Smooth muscle cell (in vitro differentiated cells): ENCODE measurements around the gene PDPK1. TPM values are rescaled to one million over a fixed set of nuclear protein-coding genes. Genes with fewer than 3 reads are reported as not detected.
"Not testable (repeated sequence)": the region's sequence is repeated elsewhere in the genome, so short reads cannot be mapped to it uniquely, and the experiment has no call there.

Experiments
- DNase-seq: peaks from one replicate; lab custom pipeline; 2025; ENCODE audit not compliant: unreplicated experiment; lab: John Stamatoyannopoulos, UW
- H2AFZ ChIP-seq: fragments of 200-600 bp; sonication (generic); 2 replicates; pipeline ENCODE4 v1.6.0; 2016; ENCODE audit warnings: antibody characterized with exemption, low read depth, mild to moderate bottlenecking
- H3F3A ChIP-seq: fragments of 200-600 bp; sonication (generic); 2 replicates; pipeline ENCODE4 v1.6.0; 2017; ENCODE audit warnings: antibody characterized with exemption, low read depth
- H3K27ac ChIP-seq: fragments of 200-600 bp; sonication (generic); 2 replicates; pipeline ENCODE4 v1.5.1; 2016; ENCODE audit warnings: low read depth, mild to moderate bottlenecking
- H3K27me3 ChIP-seq: fragments of 200-600 bp; sonication (generic); 2 replicates; pipeline ENCODE4 v1.6.1; 2016; ENCODE audit warnings: low read depth, mild to moderate bottlenecking
- H3K36me3 ChIP-seq: fragments of 200-600 bp; sonication (generic); 2 replicates; pipeline ENCODE4 v1.5.1; 2016; ENCODE audit warnings: low read depth
- H3K4me1 ChIP-seq: fragments of 200-600 bp; sonication (generic); 2 replicates; pipeline ENCODE4 v1.5.1; 2016; ENCODE audit warnings: low read depth
- H3K4me2 ChIP-seq: fragments of 200-600 bp; sonication (generic); 2 replicates; pipeline ENCODE4 v1.6.0; 2016; ENCODE audit warnings: mild to moderate bottlenecking
- H3K4me3 ChIP-seq: fragments of 200-600 bp; sonication (generic); 2 replicates; pipeline ENCODE4 v1.5.1; 2016; ENCODE audit warnings: mild to moderate bottlenecking
- H3K79me2 ChIP-seq: fragments of 200-600 bp; sonication (generic); 2 replicates; pipeline ENCODE4 v1.6.0; 2016; ENCODE audit warnings: low read depth, mild to moderate bottlenecking
- H3K9ac ChIP-seq: fragments of 200-600 bp; sonication (generic); 2 replicates; pipeline ENCODE4 v1.6.0; 2016; ENCODE audit warnings: low read depth
- H3K9me3 ChIP-seq: fragments of 200-600 bp; sonication (generic); replicated peaks from 2 replicates; pipeline ENCODE4 v1.5.1; 2016; ENCODE audit warnings: low read depth
- H4K20me1 ChIP-seq: fragments of 200-600 bp; sonication (generic); 2 replicates; pipeline ENCODE4 v1.6.0; 2016; ENCODE audit warnings: low read depth
- WGBS: methylation state at CpG from one replicate; pipeline ENCODE4 v1.1.7; 2016; ENCODE audit warnings: low lambda C conversion rate; 5-methylcytosine and 5-hydroxymethylcytosine counted together
- polyA plus RNA-seq: library from polyadenylated mRNA; unstranded; fragments of >200 nt; fragmentation: Nextera tagmentation; extraction: Ambion mirVana; gene quantifications from 2 replicates; pipeline ENCODE4 v1.2.1, GENCODE V29; 2016
- total RNA-seq: library from RNA; depleted of rRNA; stranded (reverse); fragments of >200 nt; gene quantifications from 2 replicates; pipeline ENCODE4 v1.2.3, GENCODE V29; 2014

The PDPK1 gene
- total and polyA plus RNA-seq, 2 experiments from 2014 or later = 16.4 to 23.8 TPM

- not testable (repeated sequence) for H3K9ac ChIP-seq, H3K36me3 ChIP-seq
- WGBS = no CpG with 5 or more reads among the region's 6 CpGs
Measured at GRCh38 chr16:2572704-2573103, 34.9 kb downstream of the PDPK1 start.

GRCh38 chr16:2575839-2576238 is 38.0 kb downstream of the PDPK1 start:
- H3K79me2 ChIP-seq, H3K27ac ChIP-seq, H3K4me1 ChIP-seq, H3K27me3 ChIP-seq, H3K36me3 ChIP-seq, DNase-seq, H3K9ac ChIP-seq, H3F3A ChIP-seq, H4K20me1 ChIP-seq, H3K4me2 ChIP-seq, H2AFZ ChIP-seq, H3K9me3 ChIP-seq, H3K4me3 ChIP-seq: not testable (repeated sequence)
- 96% methylated on average over 16 of the region's 21 CpGs for WGBS

More at GRCh38 chr16:2572704-2573103, 34.9 kb downstream of the PDPK1 start:
- H3K27me3 ChIP-seq, H3K4me3 ChIP-seq, DNase-seq, H3K9me3 ChIP-seq, H3K4me1 ChIP-seq, H3K27ac ChIP-seq, H2AFZ ChIP-seq, H3K79me2 ChIP-seq, H3K4me2 ChIP-seq, H3F3A ChIP-seq, H4K20me1 ChIP-seq: not testable (repeated sequence)

GRCh38 chr16:2577044-2577443 is 39.2 kb downstream of the PDPK1 start:
- H3K79me2 ChIP-seq, H3K4me2 ChIP-seq, H3K4me3 ChIP-seq, DNase-seq, H4K20me1 ChIP-seq, H3K9me3 ChIP-seq, H3K4me1 ChIP-seq, H3F3A ChIP-seq, H3K9ac ChIP-seq, H3K36me3 ChIP-seq, H3K27ac ChIP-seq, H2AFZ ChIP-seq, H3K27me3 ChIP-seq: not testable (repeated sequence)
- WGBS = over 99% methylated on average over 20 of the region's 26 CpGs

GRCh38 chr16:2578905-2579304 is 41.1 kb downstream of the PDPK1 start:
- not testable (repeated sequence) for H3K36me3 ChIP-seq, H3F3A ChIP-seq, DNase-seq, H3K4me1 ChIP-seq, H3K27ac ChIP-seq, H3K9me3 ChIP-seq, H3K9ac ChIP-seq, H2AFZ ChIP-seq, H4K20me1 ChIP-seq, H3K4me2 ChIP-seq, H3K27me3 ChIP-seq, H3K79me2 ChIP-seq, H3K4me3 ChIP-seq
- 86% methylated on average over 3 of the region's 12 CpGs for WGBS

- DNase-seq, H3K27me3 ChIP-seq, H3K4me2 ChIP-seq, H3K9me3 ChIP-seq, H3F3A ChIP-seq, H3K9ac ChIP-seq, H3K36me3 ChIP-seq, H3K4me1 ChIP-seq, H3K4me3 ChIP-seq, H3K27ac ChIP-seq, H3K79me2 ChIP-seq, H4K20me1 ChIP-seq, H2AFZ ChIP-seq: not testable (repeated sequence)
- WGBS = 84% methylated on average over 6 of the region's 11 CpGs
Measured at GRCh38 chr16:2580143-2580542, 42.3 kb downstream of the PDPK1 start.

- H3K36me3 ChIP-seq, H3F3A ChIP-seq, H3K4me3 ChIP-seq, H3K4me2 ChIP-seq, H3K4me1 ChIP-seq, H3K27ac ChIP-seq, H2AFZ ChIP-seq, H3K27me3 ChIP-seq, H3K79me2 ChIP-seq, DNase-seq, H3K9me3 ChIP-seq, H3K9ac ChIP-seq: not testable (repeated sequence)
- no CpG with 5 or more reads among the region's 21 CpGs for WGBS
- peaks cover 11% of the 10 kb centered on the region for H4K20me1 ChIP-seq
Measured at GRCh38 chr16:2580818-2581217, 43.0 kb downstream of the PDPK1 start.
